Measurements from ENCODE around the gene ODAD4. TPM values are rescaled to one million over a fixed set of nuclear protein-coding genes. Genes with fewer than 3 reads are reported as not detected.
"Not testable (repeated sequence)": the region's sequence is repeated elsewhere in the genome, so short reads cannot be mapped to it uniquely, and the experiment has no call there.

ODAD4 gene
- total RNA-seq, 1 donor from 2014 or later = not detected

DNA sequence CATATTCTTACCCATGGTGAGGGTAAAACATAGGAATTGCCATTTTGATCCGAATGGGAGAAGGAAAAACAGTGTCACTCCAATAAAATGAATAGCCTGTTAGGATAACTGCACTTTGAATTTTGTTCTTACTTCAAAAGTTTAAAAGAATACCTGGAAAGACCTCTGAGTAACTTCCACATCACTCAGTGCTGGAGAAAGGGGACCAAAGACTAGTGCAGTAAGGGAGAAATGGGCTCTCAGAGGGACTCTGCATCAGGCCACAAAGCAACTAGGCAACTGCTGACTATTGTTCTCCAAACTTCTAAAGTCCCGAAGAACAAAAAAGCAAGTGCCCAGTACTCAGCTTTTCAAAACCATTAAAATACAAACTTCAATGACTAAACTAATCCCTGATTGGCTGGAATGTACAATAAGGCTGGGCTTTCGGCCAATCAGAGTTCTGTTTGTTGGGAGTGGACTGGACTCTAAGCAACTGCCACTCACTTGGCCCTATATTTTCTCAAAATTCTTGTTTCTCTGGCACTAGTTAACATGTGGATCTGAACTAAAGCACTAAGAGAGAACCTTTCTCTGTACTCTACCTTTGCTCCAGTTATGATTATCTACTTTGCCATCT is 80.6 kb downstream of the ODAD4 start:
- DNase-seq (ENCODE audit: low spot score in 2 of 2) = no peak

DNA sequence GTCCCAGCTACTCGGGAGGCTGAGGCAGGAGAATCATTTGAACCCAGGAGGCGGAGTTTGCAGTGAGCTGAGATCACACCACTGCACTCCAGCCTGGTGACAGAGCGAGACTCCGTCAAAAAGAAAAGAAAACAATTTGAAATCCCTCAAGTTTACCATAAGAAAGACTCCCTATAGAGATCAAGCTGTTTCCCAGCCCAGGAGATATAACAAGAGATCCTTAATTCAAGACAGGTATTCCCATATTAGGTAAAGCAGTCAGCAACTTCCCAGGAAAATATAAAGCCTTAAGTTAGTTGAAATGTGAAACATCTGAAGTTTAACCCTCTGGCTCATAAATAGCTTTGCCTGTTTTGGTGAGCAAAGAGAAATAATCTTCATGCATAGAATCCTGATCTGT is 81.9 kb downstream of the ODAD4 start:
- H3K27ac ChIP-seq; H3K9me3 ChIP-seq; H3K36me3 ChIP-seq; DNase-seq (ENCODE audit: low spot score in 2 of 2); H3K27me3 ChIP-seq; intact Hi-C loops (cut with DNase I); H3K4me3 ChIP-seq: not testable (repeated sequence)
- H3K4me1 ChIP-seq = peaks cover 4 to 46% of the 10 kb centered on the region in 2 donors

More for the DNA sequence above, 80.6 kb downstream of the ODAD4 start:
- Histone ChIP-seq H3K27ac (no peak overlapping the region), H3K9me3 (no peaks in the 10 kb centered on the region), H3K36me3 (peaks cover 4% of the 10 kb centered on the region in 2 donors), H3K4me3 (no peak overlapping the region), H3K27me3 (no peaks in the 10 kb centered on the region), H3K4me1 (peaks cover 4 to 45% of the 10 kb centered on the region in 2 donors)
- intact Hi-C loops (cut with DNase I) = no loop called here
- TF ChIP-seq, protein P1, sequence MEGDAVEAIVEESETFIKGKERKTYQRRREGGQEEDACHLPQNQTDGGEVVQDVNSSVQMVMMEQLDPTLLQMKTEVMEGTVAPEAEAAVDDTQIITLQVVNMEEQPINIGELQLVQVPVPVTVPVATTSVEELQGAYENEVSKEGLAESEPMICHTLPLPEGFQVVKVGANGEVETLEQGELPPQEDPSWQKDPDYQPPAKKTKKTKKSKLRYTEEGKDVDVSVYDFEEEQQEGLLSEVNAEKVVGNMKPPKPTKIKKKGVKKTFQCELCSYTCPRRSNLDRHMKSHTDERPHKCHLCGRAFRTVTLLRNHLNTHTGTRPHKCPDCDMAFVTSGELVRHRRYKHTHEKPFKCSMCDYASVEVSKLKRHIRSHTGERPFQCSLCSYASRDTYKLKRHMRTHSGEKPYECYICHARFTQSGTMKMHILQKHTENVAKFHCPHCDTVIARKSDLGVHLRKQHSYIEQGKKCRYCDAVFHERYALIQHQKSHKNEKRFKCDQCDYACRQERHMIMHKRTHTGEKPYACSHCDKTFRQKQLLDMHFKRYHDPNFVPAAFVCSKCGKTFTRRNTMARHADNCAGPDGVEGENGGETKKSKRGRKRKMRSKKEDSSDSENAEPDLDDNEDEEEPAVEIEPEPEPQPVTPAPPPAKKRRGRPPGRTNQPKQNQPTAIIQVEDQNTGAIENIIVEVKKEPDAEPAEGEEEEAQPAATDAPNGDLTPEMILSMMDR (IDR thresholded peaks at IDR 0.05) = no peak

DNA sequence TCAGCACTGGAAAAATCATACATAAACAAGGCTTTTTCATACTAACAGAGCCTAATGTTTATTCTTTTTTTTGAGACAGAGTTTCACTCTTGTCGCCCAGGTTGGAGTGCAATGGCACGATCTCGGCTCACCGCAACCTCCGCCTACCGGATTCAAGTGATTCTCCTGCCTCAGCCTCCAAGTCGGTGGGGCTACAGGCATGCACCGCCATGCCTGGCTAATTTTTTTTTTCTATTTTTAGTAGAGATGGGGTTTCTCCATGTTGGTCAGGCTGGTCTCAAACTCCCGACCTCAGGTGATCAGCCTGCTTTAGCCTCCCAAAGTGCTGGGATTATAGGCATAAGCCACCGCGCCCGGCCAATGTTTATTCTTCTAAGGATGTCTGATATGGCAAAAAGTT is 83.3 kb downstream of the ODAD4 start:
- H3K4me3 ChIP-seq; intact Hi-C loops (cut with DNase I); DNase-seq (ENCODE audit: low spot score in 2 of 2); H3K36me3 ChIP-seq; H3K9me3 ChIP-seq; H3K27me3 ChIP-seq: not testable (repeated sequence)
- Histone ChIP-seq H3K4me1 (peaks cover 11 to 49% of the 10 kb centered on the region in 2 donors), H3K27ac (peak overlapping the region in 1 of 2 donors; percentile 17)

Other genes starting within 250 kb of the ODAD4 start
- 102 TPM for gene EIF1, start 241.7 kb upstream of the ODAD4 start, total RNA-seq
- gene GAST, start 218.3 kb upstream of the ODAD4 start, total RNA-seq = not detected
- not detected for gene HAP1, start 196.0 kb upstream of the ODAD4 start, total RNA-seq
- 47.9 TPM for gene JUP, start 143.9 kb upstream of the ODAD4 start, total RNA-seq
- 61.4 TPM for gene P3H4, start 118.7 kb upstream of the ODAD4 start, total RNA-seq
- gene FKBP10, start 117.6 kb upstream of the ODAD4 start, total RNA-seq = 388 TPM
- 36.7 TPM for gene NT5C3B, start 94.4 kb upstream of the ODAD4 start, total RNA-seq
- not detected for gene KLHL10, start 92.8 kb upstream of the ODAD4 start, total RNA-seq
- 8.9 TPM for gene KLHL11, start 65.2 kb upstream of the ODAD4 start, total RNA-seq
- 64.4 TPM for gene ACLY, start 11.7 kb upstream of the ODAD4 start, total RNA-seq
- 72.9 TPM for gene CNP, start 36.2 kb downstream of the ODAD4 start, total RNA-seq
- gene DNAJC7, start 86.8 kb downstream of the ODAD4 start, total RNA-seq = 79.7 TPM
- gene NKIRAS2, start 89.5 kb downstream of the ODAD4 start, total RNA-seq = 63.6 TPM
- 0.21 TPM for gene C17orf113, start 120.0 kb downstream of the ODAD4 start, total RNA-seq
- gene ZNF385C, start 167.9 kb downstream of the ODAD4 start, total RNA-seq = not detected
- 1.7 TPM for gene DHX58, start 182.1 kb downstream of the ODAD4 start, total RNA-seq
- gene KAT2A, start 190.8 kb downstream of the ODAD4 start, total RNA-seq = 94.3 TPM
- gene HSPB9, start 192.2 kb downstream of the ODAD4 start, total RNA-seq = not detected
- gene RAB5C, start 224.4 kb downstream of the ODAD4 start, total RNA-seq = 137 TPM

Data from ascending aorta (tissue), 2 donors.